ENCODE results near the gene PRKAR1B. TPM values are rescaled to one million over a fixed set of nuclear protein-coding genes. Genes with fewer than 3 reads are reported as not detected.

The PRKAR1B gene
- total RNA-seq, 2 experiments from 2014 or later = 28.0 to 28.2 TPM

Other genes with a start within 250 kb of the PRKAR1B start
- gene PDGFA, start 207.4 kb downstream of the PRKAR1B start, total RNA-seq = 1 to 10 TPM; 6.3 to 6.9 TPM
- gene DNAAF5, start 582 bp downstream of the PRKAR1B start, total RNA-seq = 10 to 100 TPM; 26.8 to 29.5 TPM
- gene SUN1, start 105.2 kb upstream of the PRKAR1B start, total RNA-seq = 10 to 100 TPM; 69.5 to 69.9 TPM
- gene GET4, start 149.3 kb upstream of the PRKAR1B start, total RNA-seq = 10 to 100 TPM; 22.3 to 27.1 TPM
- gene ADAP1, start 227.4 kb upstream of the PRKAR1B start, total RNA-seq = 10 to 100 TPM; 14.1 to 16.1 TPM
- 10 to 100 TPM; 14.1 to 15.6 TPM for gene COX19, start 248.3 kb upstream of the PRKAR1B start, total RNA-seq